Left forelimb (tissue), 1 donor: ENCODE measurements around the gene SLC22A3.
"Not testable (repeated sequence)": the region's sequence is repeated elsewhere in the genome, so short reads cannot be mapped to it uniquely, and the experiment has no call there.

Experiments
- DNase-seq: peaks from one replicate; pipeline ENCODE4 v3.0.0-alpha.2; 2018; ENCODE audit warnings: low spot score

SLC22A3 gene

GRCh38 chr6:160336200-160336599 lies 12.0 kb upstream of the SLC22A3 start:
- no peak for DNase-seq

- no peak for DNase-seq
Measured at GRCh38 chr6:160337301-160337700, 10.9 kb upstream of the SLC22A3 start.

GRCh38 chr6:160337991-160338390 lies 10.2 kb upstream of the SLC22A3 start:
- DNase-seq, result no peak

GRCh38 chr6:160343144-160343543 lies 5.0 kb upstream of the SLC22A3 start:
- DNase-seq, result no peak

- DNase-seq, result no peak
Measured at GRCh38 chr6:160344271-160344670, 3.9 kb upstream of the SLC22A3 start.

GRCh38 chr6:160347259-160348222 lies 637 bp upstream of the SLC22A3 start:
- no peak for DNase-seq

- DNase-seq, result no peak
Measured at GRCh38 chr6:160349020-160349441, 853 bp downstream of the SLC22A3 start.

- no peak for DNase-seq
Measured at GRCh38 chr6:160349814-160350350, 1.7 kb downstream of the SLC22A3 start.

GRCh38 chr6:160353950-160354496 lies 5.8 kb downstream of the SLC22A3 start:
- DNase-seq, result no peak

- no peak for DNase-seq
Measured at GRCh38 chr6:160355001-160355400, 6.8 kb downstream of the SLC22A3 start.

GRCh38 chr6:160356074-160356744 lies 8.0 kb downstream of the SLC22A3 start:
- no peak for DNase-seq

- no peak for DNase-seq
Measured at GRCh38 chr6:160357088-160357487, 8.9 kb downstream of the SLC22A3 start.

- DNase-seq, result no peak
Measured at GRCh38 chr6:160358225-160359119, 10.3 kb downstream of the SLC22A3 start.

- DNase-seq, result no peak
Measured at GRCh38 chr6:160360955-160361354, 12.8 kb downstream of the SLC22A3 start.

- no peak for DNase-seq
Measured at GRCh38 chr6:160362556-160362955, 14.4 kb downstream of the SLC22A3 start.

GRCh38 chr6:160363016-160363996 lies 15.1 kb downstream of the SLC22A3 start:
- DNase-seq, result no peak

GRCh38 chr6:160365117-160365516 lies 16.9 kb downstream of the SLC22A3 start:
- DNase-seq, result no peak

- no peak for DNase-seq
Measured at GRCh38 chr6:160367798-160368547, 19.8 kb downstream of the SLC22A3 start.

GRCh38 chr6:160368670-160369069 lies 20.5 kb downstream of the SLC22A3 start:
- no peak for DNase-seq

GRCh38 chr6:160373601-160374000 lies 25.4 kb downstream of the SLC22A3 start:
- not testable (repeated sequence) for DNase-seq
